Thyroid gland (tissue), 4 donors: ENCODE results near the gene COPG1.

ENCODE experiments used
- CTCF ChIP-seq, 6 experiments: fragments of 200-600 bp in 3 of 6; fragments of 450-650 bp in 3 of 6; sonication (generic) in 3 of 6; IDR thresholded peaks; one replicate each; pipeline ENCODE4 v1.5.1; 2016 to 2019; ENCODE audit warnings: antibody characterized with exemption in 6 of 6, mild to moderate bottlenecking in 2 of 6, inconsistent platforms in 1 of 6, moderate library complexity in 1 of 6
- POLR2A ChIP-seq, 2 donors: fragments of 450-650 bp; IDR thresholded peaks; one replicate each; pipeline ENCODE4 v1.6.1; 2017; ENCODE audit warnings: antibody characterized with exemption in 2 of 2, mild to moderate bottlenecking in 2 of 2, moderate library complexity in 1 of 2

GRCh38 chr3:129276385-129276784 is 27.0 kb downstream of the COPG1 start:
- TF ChIP-seq CTCF (IDR thresholded peaks at IDR 0.05) = no peak
- TF ChIP-seq POLR2A (IDR thresholded peaks at IDR 0.05) = no peak
